ENCODE measurements around the gene ADAMTS10.
A peak's percentile ranks its signal among the peaks of the same experiment; 100 is the strongest.
"Not testable (repeated sequence)": the region's sequence is repeated elsewhere in the genome, so short reads cannot be mapped to it uniquely, and the experiment has no call there.

Gene ADAMTS10

GRCh38 chr19:8622886-8623285 lies 12.4 kb upstream of the ADAMTS10 start:
- not testable (repeated sequence) for DNase-seq

- DNase-seq: no peak
These were observed 8.2 kb upstream of the ADAMTS10 start for GRCh38 chr19:8618751-8619150.

GRCh38 chr19:8617984-8618383 lies 7.5 kb upstream of the ADAMTS10 start:
- no peak for DNase-seq

- DNase-seq: not testable (repeated sequence)
These were observed 6.8 kb upstream of the ADAMTS10 start for GRCh38 chr19:8617325-8617724.

GRCh38 chr19:8616861-8617260 lies 6.3 kb upstream of the ADAMTS10 start:
- DNase-seq: no peak

- peak; percentile 9 for DNase-seq
These were observed 5.5 kb upstream of the ADAMTS10 start for GRCh38 chr19:8615813-8616596.

GRCh38 chr19:8615024-8615423 lies 4.5 kb upstream of the ADAMTS10 start:
- no peak for DNase-seq

- no peak for DNase-seq
These were observed 3.9 kb upstream of the ADAMTS10 start for GRCh38 chr19:8614455-8614854.

- DNase-seq: no peak
These were observed 2.3 kb upstream of the ADAMTS10 start for GRCh38 chr19:8612807-8613171.

- DNase-seq: no peak
These were observed 1.6 kb upstream of the ADAMTS10 start for GRCh38 chr19:8611877-8612806.

- DNase-seq: no peak
These were observed 919 bp upstream of the ADAMTS10 start for GRCh38 chr19:8611391-8611876.

- DNase-seq: no peak
These were observed 403 bp upstream of the ADAMTS10 start for GRCh38 chr19:8610936-8611300.

- no peak for DNase-seq
These were observed 1.1 kb downstream of the ADAMTS10 start for GRCh38 chr19:8609279-8610040.

- no peak for DNase-seq
These were observed 1.6 kb downstream of the ADAMTS10 start for GRCh38 chr19:8608941-8609278.

GRCh38 chr19:8607386-8607785 lies 3.1 kb downstream of the ADAMTS10 start:
- DNase-seq: no peak

GRCh38 chr19:8605514-8605913 lies 5.0 kb downstream of the ADAMTS10 start:
- DNase-seq: no peak

- DNase-seq: no peak
These were observed 8.7 kb downstream of the ADAMTS10 start for GRCh38 chr19:8601796-8602195.

- no peak for DNase-seq
These were observed 9.7 kb downstream of the ADAMTS10 start for GRCh38 chr19:8600816-8601215.

GRCh38 chr19:8600064-8600463 lies 10.5 kb downstream of the ADAMTS10 start:
- no peak for DNase-seq

GRCh38 chr19:8596168-8596567 lies 14.3 kb downstream of the ADAMTS10 start:
- no peak for DNase-seq

GRCh38 chr19:8595651-8596050 lies 14.9 kb downstream of the ADAMTS10 start:
- no peak for DNase-seq

GRCh38 chr19:8593931-8594330 lies 16.6 kb downstream of the ADAMTS10 start:
- no peak for DNase-seq
